Activated CD8-positive, alpha-beta T cell treated with anti-CD3 and anti-CD28 coated beads, Interleukin-2, amount 10 ng/mL, durations not matched to agents 7 days and 5 days (primary cell): ENCODE data around the gene INHBE. TPM values are rescaled to one million over a fixed set of nuclear protein-coding genes. Genes with fewer than 3 reads are reported as not detected.
A peak's percentile ranks its signal among the peaks of the same experiment; 100 is the strongest.

Experiments
- ATAC-seq: fragments of 150-1000 bp; cut with Tn5 transposase; one replicate; pipeline ENCODE4 v1.10.0; 2021; ENCODE audit warnings: moderate library complexity
- CTCF ChIA-PET: fragments of 350-600 bp; sonication (Branson Sonifier 250); formaldehyde crosslinking; loops from one replicate; lab custom pipeline; 2021; ENCODE audit warnings: antibody characterized with exemption; lab: Charles Lee
- POLR2A ChIA-PET: fragments of 350-600 bp; sonication (Branson Sonifier 250); formaldehyde crosslinking; loops from one replicate; lab custom pipeline; 2021; ENCODE audit warnings: antibody characterized with exemption; lab: Charles Lee
- DNase-seq: peaks from one replicate; pipeline ENCODE4 v3.0.0-alpha.2; 2020
- H3K27ac Mint-ChIP-seq: one replicate; pipeline ENCODE4 v1.8.0; 2021; ENCODE audit warnings: mild to moderate bottlenecking, mixed read lengths
- H3K27me3 Mint-ChIP-seq: one replicate; pipeline ENCODE4 v1.8.0; 2021; ENCODE audit warnings: low read depth, mixed read lengths
- H3K36me3 Mint-ChIP-seq: one replicate; pipeline ENCODE4 v1.8.0; 2021; ENCODE audit warnings: low read depth, mixed read lengths
- H3K4me1 Mint-ChIP-seq: one replicate; pipeline ENCODE4 v1.8.0; 2021; ENCODE audit warnings: low read depth, mixed read lengths
- H3K4me3 Mint-ChIP-seq: one replicate; pipeline ENCODE4 v1.8.0; 2021; ENCODE audit warnings: mild to moderate bottlenecking, mixed read lengths
- H3K9me3 Mint-ChIP-seq: one replicate; pipeline ENCODE4 v1.8.0; 2022; ENCODE audit warnings: mixed read lengths; ENCODE audit not compliant: insufficient read depth
- total RNA-seq, 2 experiments: library from RNA; stranded (reverse); gene quantifications; one replicate each; pipeline ENCODE4 v1.2.3, GENCODE V29; 2021

The INHBE gene
- total RNA-seq, 2 experiments from 2014 or later: not detected

DNA sequence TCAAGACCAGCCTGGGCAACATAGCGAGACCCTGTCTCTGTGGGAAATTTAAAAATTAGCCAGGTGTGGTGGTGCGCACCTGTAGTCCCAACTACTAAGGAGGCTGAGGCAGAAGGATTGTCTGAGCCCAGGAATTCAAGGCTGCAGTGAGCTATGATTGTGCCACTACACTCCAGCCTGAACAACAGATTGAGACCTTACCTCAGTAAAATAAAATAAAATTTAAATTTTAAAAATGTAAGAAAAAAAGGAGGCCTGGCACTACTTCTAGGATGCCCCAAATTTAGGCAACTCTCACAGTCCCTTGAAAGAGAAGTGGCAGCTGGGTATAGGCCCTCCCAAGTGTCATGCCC lies 918 bp upstream of the INHBE start:
- peaks cover 39% of the 10 kb centered on the region for H3K4me1 Mint-ChIP-seq
- no peaks in the 10 kb centered on the region for H3K36me3 Mint-ChIP-seq
- ATAC-seq: no peak
- ChIA-PET CTCF (interaction anchor here (0.8 to 7.1 kb wide), 11 partner anchors 9 to 225 kb away, joined by 3 to 145 read pairs (median 8); partner anchors contain the start of gene SHMT2), POLR2A (interaction anchor here (0.7 to 1.0 kb wide), 2 partner anchors 24 to 28 kb away, joined by 3 to 4 read pairs; no protein-coding TSS in a partner anchor)
- no peak for DNase-seq
- no peaks in the 10 kb centered on the region for H3K27me3 Mint-ChIP-seq
- H3K9me3 Mint-ChIP-seq: no peaks in the 10 kb centered on the region
- no peak overlapping the region for H3K27ac Mint-ChIP-seq
- no peak overlapping the region for H3K4me3 Mint-ChIP-seq

DNA sequence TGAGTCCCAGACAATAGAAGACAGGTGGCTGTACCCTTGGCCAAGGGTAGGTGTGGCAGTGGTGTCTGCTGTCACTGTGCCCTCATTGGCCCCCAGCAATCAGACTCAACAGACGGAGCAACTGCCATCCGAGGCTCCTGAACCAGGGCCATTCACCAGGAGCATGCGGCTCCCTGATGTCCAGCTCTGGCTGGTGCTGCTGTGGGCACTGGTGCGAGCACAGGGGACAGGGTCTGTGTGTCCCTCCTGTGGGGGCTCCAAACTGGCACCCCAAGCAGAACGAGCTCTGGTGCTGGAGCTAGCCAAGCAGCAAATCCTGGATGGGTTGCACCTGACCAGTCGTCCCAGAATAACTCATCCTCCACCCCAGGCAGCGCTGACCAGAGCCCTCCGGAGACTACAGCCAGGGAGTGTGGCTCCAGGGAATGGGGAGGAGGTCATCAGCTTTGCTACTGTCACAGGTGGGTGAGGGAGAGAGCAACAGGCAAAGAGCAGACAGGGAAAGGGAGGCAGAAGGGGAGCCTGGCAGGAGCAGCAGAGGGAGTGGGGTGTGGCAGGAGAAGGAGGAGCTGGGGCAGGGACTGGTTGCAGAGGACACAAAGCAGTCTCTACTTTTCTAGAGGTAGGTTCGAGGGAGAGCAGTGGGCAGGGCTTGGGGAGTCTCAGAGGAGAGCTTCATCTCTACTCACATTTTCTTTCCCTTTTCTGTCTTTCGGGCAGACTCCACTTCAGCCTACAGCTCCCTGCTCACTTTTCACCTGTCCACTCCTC lies 452 bp downstream of the INHBE start:
- DNase-seq: no peak

GRCh38 chr12:57456145-57456700 lies 1.1 kb downstream of the INHBE start:
- Mint-ChIP-seq H3K4me1 (peaks cover 56% of the 10 kb centered on the region), H3K27me3 (peaks cover 7% of the 10 kb centered on the region), H3K36me3 (no peaks in the 10 kb centered on the region), H3K9me3 (no peaks in the 10 kb centered on the region), H3K27ac (peak overlapping the region; percentile 74), H3K4me3 (peak overlapping the region; percentile 65)
- POLR2A ChIA-PET: no interaction called here
- DNase-seq: peak; percentile 75
- peak; percentile 40 for ATAC-seq
- CTCF ChIA-PET: interaction anchor here (0.6 to 7.1 kb wide), 43 partner anchors 10 to 242 kb away, joined by 3 to 145 read pairs (median 4); partner anchors contain the start of genes ARHGAP9, INHBC and SHMT2

More for the DNA sequence above, 452 bp downstream of the INHBE start:
- H3K27ac Mint-ChIP-seq: peak overlapping the region; percentile 74
- peaks cover 5% of the 10 kb centered on the region for H3K27me3 Mint-ChIP-seq
- H3K4me1 Mint-ChIP-seq: peaks cover 51% of the 10 kb centered on the region
- no peaks in the 10 kb centered on the region for H3K9me3 Mint-ChIP-seq
- ChIA-PET POLR2A (no interaction called here), CTCF (interaction anchor here (0.6 to 7.1 kb wide), 46 partner anchors 9 to 242 kb away, joined by 3 to 145 read pairs (median 4); partner anchors contain the start of genes ARHGAP9, INHBC and SHMT2)
- H3K36me3 Mint-ChIP-seq: no peaks in the 10 kb centered on the region
- no peak for ATAC-seq
- H3K4me3 Mint-ChIP-seq: peak overlapping the region; percentile 65

GRCh38 chr12:57456737-57457490 lies 1.8 kb downstream of the INHBE start:
- CTCF ChIA-PET: interaction anchor here (1.2 to 7.1 kb wide), 9 partner anchors 10 to 207 kb away, joined by 3 to 145 read pairs (median 21); partner anchors contain the start of gene INHBC
- Mint-ChIP-seq H3K4me3 (no peak overlapping the region), H3K4me1 (peaks cover 61% of the 10 kb centered on the region), H3K9me3 (no peaks in the 10 kb centered on the region), H3K36me3 (no peaks in the 10 kb centered on the region), H3K27ac (peak overlapping the region; percentile 25), H3K27me3 (peaks cover 9% of the 10 kb centered on the region)
- DNase-seq: no peak
- no peak for ATAC-seq
- POLR2A ChIA-PET: no interaction called here

- Mint-ChIP-seq H3K4me3 (peak overlapping the region; percentile 97), H3K27me3 (peaks cover 9% of the 10 kb centered on the region), H3K4me1 (peaks cover 68% of the 10 kb centered on the region), H3K36me3 (no peaks in the 10 kb centered on the region), H3K9me3 (no peaks in the 10 kb centered on the region), H3K27ac (peak overlapping the region; percentile 97)
- ATAC-seq: no peak
- POLR2A ChIA-PET: interaction anchor here (1.0 to 6.7 kb wide), 11 partner anchors 8 to 233 kb away, joined by 3 to 74 read pairs (median 4); partner anchors contain the start of genes ARHGAP9, DDIT3, INHBC and SHMT2
- CTCF ChIA-PET: interaction anchor here (0.7 to 2.8 kb wide), 79 partner anchors 8 to 812 kb away, joined by 3 to 48 read pairs (median 4); partner anchors contain the start of genes ARHGAP9, ATP5F1B, DCTN2 and DDIT3
- DNase-seq: no peak
Observed at GRCh38 chr12:57458665-57459054, 3.6 kb downstream of the INHBE start.

GRCh38 chr12:57459055-57459749 lies 4.1 kb downstream of the INHBE start:
- Mint-ChIP-seq H3K27ac (peak overlapping the region; percentile 97), H3K36me3 (no peaks in the 10 kb centered on the region), H3K27me3 (peaks cover 9% of the 10 kb centered on the region), H3K4me3 (peak overlapping the region; percentile 97), H3K9me3 (no peaks in the 10 kb centered on the region), H3K4me1 (peaks cover 74% of the 10 kb centered on the region)
- CTCF ChIA-PET: interaction anchor here (0.7 to 2.8 kb wide), 79 partner anchors 7 to 813 kb away, joined by 3 to 48 read pairs (median 4); partner anchors contain the start of genes ARHGAP9, ATP5F1B, DCTN2 and DDIT3
- peak; percentile 73 for ATAC-seq
- peak; percentile 97 for DNase-seq
- POLR2A ChIA-PET: interaction anchor here (1.0 to 6.7 kb wide), 11 partner anchors 9 to 234 kb away, joined by 3 to 74 read pairs (median 4); partner anchors contain the start of genes ARHGAP9, DDIT3, INHBC and SHMT2

GRCh38 chr12:57459750-57460467 lies 4.8 kb downstream of the INHBE start, which contains the start of gene GLI1:
GLI1 (plus strand) TSS chr12:57459785; CDS start chr12:57463692, 3,907 bp downstream.
- Mint-ChIP-seq H3K36me3 (no peaks in the 10 kb centered on the region), H3K4me3 (peak within 1 kb of the TSS; percentile 97), H3K27ac (peak within 1 kb of the TSS; percentile 97), H3K4me1 (peaks cover 75% of the 10 kb centered on the region), H3K27me3 (peaks cover 9% of the 10 kb centered on the region), H3K9me3 (no peaks in the 10 kb centered on the region)
- ChIA-PET CTCF (interaction anchor here (0.9 to 2.8 kb wide), 34 partner anchors 11 to 348 kb away, joined by 3 to 48 read pairs (median 6); partner anchors contain the start of genes ARHGAP9, DDIT3, INHBC and NXPH4), POLR2A (interaction anchor here (1.3 to 6.7 kb wide), 4 partner anchors 12 to 234 kb away, joined by 3 to 74 read pairs (median 8); partner anchors contain the start of genes ARHGAP9 and DDIT3)
- no peak for DNase-seq
- no peak for ATAC-seq

DNA sequence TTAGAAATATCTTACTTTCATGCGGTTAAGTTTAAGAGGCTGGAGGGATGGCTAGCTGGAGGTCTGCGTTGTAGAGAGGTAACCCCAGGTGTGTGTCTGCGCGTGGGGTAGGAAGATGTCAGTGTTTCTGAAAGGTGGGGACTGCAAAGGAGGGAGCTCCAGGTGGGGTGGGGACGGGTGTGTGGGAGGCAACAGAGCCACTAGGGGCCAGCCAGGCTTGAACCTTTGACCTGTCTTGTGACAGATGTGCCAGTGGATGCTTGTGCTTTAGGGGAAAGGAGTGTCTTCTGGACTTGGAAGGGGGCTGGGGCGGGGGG lies 5.3 kb downstream of the INHBE start:
- DNase-seq: peak; percentile 49
- no peak for ATAC-seq

DNA sequence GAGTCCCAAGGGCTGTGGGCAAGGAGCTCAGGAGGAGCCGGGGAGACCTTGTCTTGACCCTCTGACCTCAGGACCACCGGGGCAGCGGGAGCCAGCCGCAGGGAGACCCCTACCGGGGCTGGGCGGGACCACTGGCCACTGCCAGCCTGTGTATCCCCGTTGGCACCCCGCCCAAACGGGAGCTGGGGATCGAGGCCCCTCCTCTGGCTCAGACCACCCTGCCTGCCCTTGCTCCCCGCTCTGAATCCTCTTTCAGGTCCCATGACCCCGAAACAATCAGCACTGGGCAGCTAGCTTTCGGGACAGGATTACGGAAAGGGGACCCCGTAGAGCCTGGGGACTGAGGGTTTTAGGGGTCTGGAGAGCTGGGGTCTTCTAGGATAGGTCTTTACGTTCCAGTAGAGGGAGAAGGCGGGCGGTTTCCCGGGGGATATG lies 5.8 kb downstream of the INHBE start:
- DNase-seq (no peak), ATAC-seq (no peak)
- H3K27me3 Mint-ChIP-seq: peaks cover 9% of the 10 kb centered on the region
- no peak overlapping the region for H3K27ac Mint-ChIP-seq
- peaks cover 66% of the 10 kb centered on the region for H3K4me1 Mint-ChIP-seq
- H3K4me3 Mint-ChIP-seq: peak overlapping the region; percentile 83
- POLR2A ChIA-PET: interaction anchor here (0.6 to 6.7 kb wide), 3 partner anchors 11 to 23 kb away, joined by 3 to 74 read pairs (median 11); partner anchors contain the start of gene ARHGAP9
- CTCF ChIA-PET: interaction anchor here (0.8 to 2.6 kb wide), 5 partner anchors 12 to 218 kb away, joined by 3 to 12 read pairs (median 4); partner anchors contain the start of gene INHBC
- no peaks in the 10 kb centered on the region for H3K9me3 Mint-ChIP-seq
- H3K36me3 Mint-ChIP-seq: no peaks in the 10 kb centered on the region

More for the DNA sequence above, 5.3 kb downstream of the INHBE start:
- CTCF ChIA-PET: interaction anchor here (0.8 to 2.6 kb wide), 3 partner anchors 13 to 78 kb away, joined by 3 to 12 read pairs (median 7); partner anchors contain the start of gene INHBC
- Mint-ChIP-seq H3K9me3 (no peaks in the 10 kb centered on the region), H3K4me1 (peaks cover 71% of the 10 kb centered on the region), H3K36me3 (no peaks in the 10 kb centered on the region), H3K27me3 (peaks cover 9% of the 10 kb centered on the region), H3K27ac (peak overlapping the region; percentile 27), H3K4me3 (peak overlapping the region; percentile 75)
- POLR2A ChIA-PET: interaction anchor here (3.4 to 6.7 kb wide), 2 partner anchors 11 to 18 kb away, joined by 11 to 74 read pairs; partner anchors contain the start of gene ARHGAP9
